Retinal pigment epithelial cell (primary cell): ENCODE measurements around the gene IBA57.

Experiments used
- DNase-seq: peaks from one replicate; pipeline ENCODE4 v3.0.0-alpha.2; 2010; ENCODE audit warnings: low read depth
- H3K4me3 ChIP-seq: 2 replicates; pipeline ENCODE4 v1.5.1; 2011; ENCODE audit warnings: mild to moderate bottlenecking, low read length, control low read depth, moderate library complexity
- CTCF ChIP-seq: conservative IDR thresholded peaks from 2 replicates; pipeline ENCODE4 v1.5.1; 2011; ENCODE audit warnings: low read depth, low read length, control low read depth, inconsistent platforms

IBA57 gene

GRCh38 chr1:228148935-228149405, 16.6 kb upstream of the IBA57 start:
- TF ChIP-seq CTCF = no peak
- DNase-seq = no peak
- no peak overlapping the region for H3K4me3 ChIP-seq

- TF ChIP-seq CTCF = no peak
- H3K4me3 ChIP-seq = no peak within 1 kb of the TSS
These were observed 16.0 kb upstream of the IBA57 start, which contains the start of gene GJC2 for GRCh38 chr1:228149406-228150119. Gene GJC2, plus strand, starts transcription at chr1:228149930. Its CDS starts 7,829 bp downstream, at chr1:228157759.

GRCh38 chr1:228150120-228150460, 15.5 kb upstream of the IBA57 start:
- no peak for TF ChIP-seq CTCF
- no peak overlapping the region for H3K4me3 ChIP-seq
- no peak for DNase-seq

More at GRCh38 chr1:228149406-228150119, 16.0 kb upstream of the IBA57 start, which contains the start of gene GJC2:
- no peak for DNase-seq

- no peak overlapping the region for H3K4me3 ChIP-seq
- no peak for TF ChIP-seq CTCF
- DNase-seq = no peak
These were observed 15.0 kb upstream of the IBA57 start for GRCh38 chr1:228150461-228151179.

GRCh38 chr1:228151180-228151925, 14.3 kb upstream of the IBA57 start:
- DNase-seq = no peak
- no peak overlapping the region for H3K4me3 ChIP-seq
- TF ChIP-seq CTCF = no peak

GRCh38 chr1:228152097-228152917, 13.3 kb upstream of the IBA57 start:
- no peak overlapping the region for H3K4me3 ChIP-seq
- DNase-seq = no peak
- TF ChIP-seq CTCF = no peak
